GM23338 (cell line): ENCODE data around the gene PID1. TPM values are rescaled to one million over a fixed set of nuclear protein-coding genes. Genes with fewer than 3 reads are reported as not detected.

Experiments
- ATAC-seq: fragments of 200-7000 bp; cut with Tn5 transposase; 3 replicates; pipeline ENCODE4 v1.9.1; 2020
- DNase-seq: peaks from one replicate; pipeline ENCODE4 v3.0.0-alpha.2; 2015; ENCODE audit warnings: low spot score
- H2AFZ ChIP-seq: fragments of 200-600 bp; sonication (generic); 2 replicates; pipeline ENCODE4 v1.8.0; 2016; ENCODE audit warnings: antibody characterized with exemption, mild to moderate bottlenecking, moderate library complexity
- H3F3A ChIP-seq: fragments of 200-600 bp; sonication (generic); replicated peaks from 2 replicates; pipeline ENCODE4 v1.8.0; 2017; ENCODE audit warnings: antibody characterized with exemption, mixed run types, low read depth
- H3K27ac ChIP-seq: fragments of 200-600 bp; sonication (generic); 2 replicates; pipeline ENCODE4 v1.6.1; 2016; ENCODE audit warnings: low read depth
- H3K27me3 ChIP-seq: fragments of 200-600 bp; sonication (generic); 2 replicates; pipeline ENCODE4 v1.8.0; 2016; ENCODE audit warnings: mild to moderate bottlenecking, mixed run types, moderate library complexity; ENCODE audit not compliant: insufficient read depth
- H3K36me3 ChIP-seq: fragments of 200-600 bp; sonication (generic); 2 replicates; pipeline ENCODE4 v1.8.0; 2016; ENCODE audit warnings: mild to moderate bottlenecking; ENCODE audit not compliant: insufficient read depth
- H3K4me1 ChIP-seq: fragments of 200-600 bp; sonication (generic); 2 replicates; pipeline ENCODE4 v1.8.0; 2016; ENCODE audit warnings: mild to moderate bottlenecking, moderate library complexity; ENCODE audit not compliant: insufficient read depth
- H3K4me2 ChIP-seq: fragments of 200-600 bp; sonication (generic); 2 replicates; pipeline ENCODE4 v1.7.1; 2017; ENCODE audit warnings: mixed run types
- H3K4me3 ChIP-seq: fragments of 200-600 bp; sonication (generic); 2 replicates; pipeline ENCODE4 v1.6.1; 2016; ENCODE audit warnings: mixed run types
- H3K79me2 ChIP-seq: fragments of 200-600 bp; sonication (generic); replicated peaks from 2 replicates; pipeline ENCODE4 v1.8.0; 2017; ENCODE audit warnings: mild to moderate bottlenecking; ENCODE audit not compliant: insufficient read depth
- H3K9me2 ChIP-seq: fragments of 200-600 bp; sonication (generic); 2 replicates; pipeline ENCODE4 v1.8.0; 2017; ENCODE audit not compliant: insufficient read depth
- H4K20me1 ChIP-seq: fragments of 200-600 bp; sonication (generic); replicated peaks from 2 replicates; pipeline ENCODE4 v1.8.0; 2017; ENCODE audit warnings: mild to moderate bottlenecking; ENCODE audit not compliant: insufficient read depth
- H3K27ac Mint-ChIP-seq: 2 replicates; pipeline ENCODE4 v1.8.0; 2020; ENCODE audit warnings: inconsistent platforms, mild to moderate bottlenecking, moderate library complexity, mixed read lengths
- H3K27me3 Mint-ChIP-seq: 3 replicates; pipeline ENCODE4 v1.8.0; 2022; ENCODE audit warnings: low read depth, mild to moderate bottlenecking, moderate library complexity, mixed read lengths, inconsistent platforms; ENCODE audit not compliant: insufficient read depth, poor library complexity
- H3K36me3 Mint-ChIP-seq: 3 replicates; pipeline ENCODE4 v1.8.0; 2021; ENCODE audit warnings: low read depth, mild to moderate bottlenecking, inconsistent platforms, moderate library complexity, mixed read lengths
- H3K4me1 Mint-ChIP-seq: 3 replicates; pipeline ENCODE4 v1.8.0; 2020; ENCODE audit warnings: mild to moderate bottlenecking, inconsistent platforms, mixed read lengths
- H3K4me3 Mint-ChIP-seq: 3 replicates; pipeline ENCODE4 v1.8.0; 2021; ENCODE audit warnings: moderate library complexity, mild to moderate bottlenecking, inconsistent platforms, mixed read lengths
- H3K9me3 Mint-ChIP-seq: 3 replicates; pipeline ENCODE4 v1.8.0; 2020; ENCODE audit warnings: moderate library complexity, mild to moderate bottlenecking, inconsistent platforms, mixed read lengths
- CREB1 ChIP-seq: fragments of 250-450 bp; sonication (Bioruptor Pico); IDR thresholded peaks from 2 replicates; pipeline ENCODE4 v1.5.0; 2020; ENCODE audit warnings: low read depth, mild to moderate bottlenecking, moderate library complexity
- EZH2 ChIP-seq: fragments of 200-600 bp; sonication (generic); IDR thresholded peaks from one replicate; pipeline ENCODE4 v1.8.0; 2017; ENCODE audit warnings: antibody characterized with exemption, mild to moderate bottlenecking, low read depth; ENCODE audit not compliant: unreplicated experiment
- EZH2phosphoT487 ChIP-seq: fragments of 200-600 bp; sonication (generic); IDR thresholded peaks from one replicate; pipeline ENCODE4 v1.8.1; 2018; ENCODE audit warnings: antibody characterized with exemption; ENCODE audit not compliant: unreplicated experiment
- JUNB ChIP-seq: IDR thresholded peaks from one replicate; pipeline ENCODE4 v1.6.1; 2016; ENCODE audit warnings: antibody characterized with exemption; ENCODE audit not compliant: unreplicated experiment
- POLR2AphosphoS5 ChIP-seq: IDR thresholded peaks from 2 replicates; pipeline ENCODE4 v1.6.1; 2016; ENCODE audit warnings: antibody characterized with exemption, low read depth
- STAT1 ChIP-seq: IDR thresholded peaks from one replicate; pipeline ENCODE4 v1.6.1; 2016; ENCODE audit warnings: antibody characterized with exemption; ENCODE audit not compliant: unreplicated experiment
- ZNF331 ChIP-seq: fragments of 250-450 bp; sonication (Bioruptor Pico); IDR thresholded peaks from 2 replicates; pipeline ENCODE4 v1.5.0; 2020; ENCODE audit warnings: low read depth, mild to moderate bottlenecking, moderate library complexity
- polyA plus RNA-seq: library from polyadenylated mRNA; unstranded; fragments of >200 nt; fragmentation: Nextera tagmentation; extraction: Ambion mirVana; gene quantifications from 2 replicates; pipeline ENCODE4 v1.2.1, GENCODE V29; 2016
- total RNA-seq: library from RNA; depleted of rRNA; stranded (reverse); fragments of >200 nt; shearing (Covaris generic); gene quantifications from 2 replicates; pipeline ENCODE4 v1.2.3, GENCODE V29; 2014
- TF ChIP-seq, protein P1 (sequence below), 2 experiments: fragments of 200-600 bp in 1 of 2; sonication (generic) in 1 of 2; conservative IDR thresholded peaks; 2 replicates each; pipeline versions ENCODE4 v1.5.1 to v1.6.1; 2016 to 2017; ENCODE audit warnings: antibody characterized with exemption in 2 of 2, low read depth in 2 of 2, mild to moderate bottlenecking in 2 of 2, moderate library complexity in 1 of 2
- TF ChIP-seq, protein P2 (sequence below): IDR thresholded peaks from one replicate; pipeline ENCODE4 v1.6.1; 2018; ENCODE audit warnings: antibody characterized with exemption; ENCODE audit not compliant: unreplicated experiment
- TF ChIP-seq, protein P3 (sequence below): IDR thresholded peaks from 2 replicates; pipeline ENCODE4 v1.6.1; 2016; ENCODE audit warnings: antibody characterized with exemption

Gene PID1
- total and polyA plus RNA-seq, 2 experiments from 2014 or later, result 1.7 to 2.4 TPM

- ATAC-seq, result peak; percentile 73
- Histone ChIP-seq H2AFZ (no peak overlapping the region), H3F3A (no peaks in the 10 kb centered on the region), H3K79me2 (no peaks in the 10 kb centered on the region), H3K4me2 (no peak overlapping the region), H3K4me3 (no peak overlapping the region), H3K27ac (no peak overlapping the region), H4K20me1 (no peaks in the 10 kb centered on the region), H3K4me1 (no peaks in the 10 kb centered on the region), H3K9me2 (no peaks in the 10 kb centered on the region), H3K27me3 (no peaks in the 10 kb centered on the region), H3K36me3 (no peaks in the 10 kb centered on the region)
- Mint-ChIP-seq H3K4me3 (no peak overlapping the region), H3K9me3 (no peaks in the 10 kb centered on the region; the same call in 2 of the 3 replicates), H3K27me3 (no peaks in the 10 kb centered on the region), H3K36me3 (no peaks in the 10 kb centered on the region; the same call in 2 of the 3 replicates), H3K4me1 (no peaks in the 10 kb centered on the region), H3K27ac (no peak overlapping the region)
- peak; percentile 64 for DNase-seq
- TF ChIP-seq EZH2phosphoT487, result no peak
- TF ChIP-seq, protein P1, sequence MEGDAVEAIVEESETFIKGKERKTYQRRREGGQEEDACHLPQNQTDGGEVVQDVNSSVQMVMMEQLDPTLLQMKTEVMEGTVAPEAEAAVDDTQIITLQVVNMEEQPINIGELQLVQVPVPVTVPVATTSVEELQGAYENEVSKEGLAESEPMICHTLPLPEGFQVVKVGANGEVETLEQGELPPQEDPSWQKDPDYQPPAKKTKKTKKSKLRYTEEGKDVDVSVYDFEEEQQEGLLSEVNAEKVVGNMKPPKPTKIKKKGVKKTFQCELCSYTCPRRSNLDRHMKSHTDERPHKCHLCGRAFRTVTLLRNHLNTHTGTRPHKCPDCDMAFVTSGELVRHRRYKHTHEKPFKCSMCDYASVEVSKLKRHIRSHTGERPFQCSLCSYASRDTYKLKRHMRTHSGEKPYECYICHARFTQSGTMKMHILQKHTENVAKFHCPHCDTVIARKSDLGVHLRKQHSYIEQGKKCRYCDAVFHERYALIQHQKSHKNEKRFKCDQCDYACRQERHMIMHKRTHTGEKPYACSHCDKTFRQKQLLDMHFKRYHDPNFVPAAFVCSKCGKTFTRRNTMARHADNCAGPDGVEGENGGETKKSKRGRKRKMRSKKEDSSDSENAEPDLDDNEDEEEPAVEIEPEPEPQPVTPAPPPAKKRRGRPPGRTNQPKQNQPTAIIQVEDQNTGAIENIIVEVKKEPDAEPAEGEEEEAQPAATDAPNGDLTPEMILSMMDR (conservative IDR thresholded peaks at IDR 0.05; ENCODE audit: low read depth in 2 of 2), result peak; percentile 61 to 77
Observed at GRCh38 chr2:229133155-229133772, 137.8 kb downstream of the PID1 start.

DNA sequence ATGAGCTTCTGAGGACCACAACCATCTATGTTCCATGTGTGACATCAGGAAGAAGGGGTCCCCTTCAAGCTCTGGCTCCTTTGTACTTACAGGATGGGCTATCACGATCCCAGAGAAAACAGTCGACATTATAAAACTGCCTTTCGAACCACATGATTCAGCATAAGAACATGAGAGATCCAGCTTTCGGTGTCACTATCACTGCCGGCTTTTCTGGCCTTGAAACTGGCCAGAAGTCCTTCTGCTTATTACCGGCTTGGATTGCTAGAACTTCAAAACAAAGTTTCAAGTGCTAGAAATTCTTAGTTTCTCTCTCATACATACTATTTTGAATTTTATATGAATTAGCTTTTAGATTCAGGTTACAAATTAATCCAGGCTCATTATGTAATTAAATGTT lies 138.9 kb downstream of the PID1 start:
- H3K27ac Mint-ChIP-seq, result no peak overlapping the region
- Histone ChIP-seq H3K4me1 (no peaks in the 10 kb centered on the region), H3K36me3 (no peaks in the 10 kb centered on the region), H2AFZ (no peak overlapping the region), H3K27me3 (no peaks in the 10 kb centered on the region), H3K9me2 (no peaks in the 10 kb centered on the region), H4K20me1 (no peaks in the 10 kb centered on the region), H3K4me2 (no peak overlapping the region), H3K4me3 (no peak overlapping the region), H3F3A (no peaks in the 10 kb centered on the region), H3K79me2 (no peaks in the 10 kb centered on the region), H3K27ac (no peak overlapping the region)
- H3K9me3 Mint-ChIP-seq, result no peaks in the 10 kb centered on the region; the same call in 2 of the 3 replicates
- H3K27me3 Mint-ChIP-seq, result no peaks in the 10 kb centered on the region
- no peak overlapping the region for H3K4me3 Mint-ChIP-seq
- DNase-seq, result no peak
- ATAC-seq, result no peak
- no peaks in the 10 kb centered on the region for H3K4me1 Mint-ChIP-seq
- H3K36me3 Mint-ChIP-seq, result no peaks in the 10 kb centered on the region; the same call in 2 of the 3 replicates
- TF ChIP-seq STAT1, result no peak
- TF ChIP-seq JUNB, result no peak
- TF ChIP-seq, protein P2, sequence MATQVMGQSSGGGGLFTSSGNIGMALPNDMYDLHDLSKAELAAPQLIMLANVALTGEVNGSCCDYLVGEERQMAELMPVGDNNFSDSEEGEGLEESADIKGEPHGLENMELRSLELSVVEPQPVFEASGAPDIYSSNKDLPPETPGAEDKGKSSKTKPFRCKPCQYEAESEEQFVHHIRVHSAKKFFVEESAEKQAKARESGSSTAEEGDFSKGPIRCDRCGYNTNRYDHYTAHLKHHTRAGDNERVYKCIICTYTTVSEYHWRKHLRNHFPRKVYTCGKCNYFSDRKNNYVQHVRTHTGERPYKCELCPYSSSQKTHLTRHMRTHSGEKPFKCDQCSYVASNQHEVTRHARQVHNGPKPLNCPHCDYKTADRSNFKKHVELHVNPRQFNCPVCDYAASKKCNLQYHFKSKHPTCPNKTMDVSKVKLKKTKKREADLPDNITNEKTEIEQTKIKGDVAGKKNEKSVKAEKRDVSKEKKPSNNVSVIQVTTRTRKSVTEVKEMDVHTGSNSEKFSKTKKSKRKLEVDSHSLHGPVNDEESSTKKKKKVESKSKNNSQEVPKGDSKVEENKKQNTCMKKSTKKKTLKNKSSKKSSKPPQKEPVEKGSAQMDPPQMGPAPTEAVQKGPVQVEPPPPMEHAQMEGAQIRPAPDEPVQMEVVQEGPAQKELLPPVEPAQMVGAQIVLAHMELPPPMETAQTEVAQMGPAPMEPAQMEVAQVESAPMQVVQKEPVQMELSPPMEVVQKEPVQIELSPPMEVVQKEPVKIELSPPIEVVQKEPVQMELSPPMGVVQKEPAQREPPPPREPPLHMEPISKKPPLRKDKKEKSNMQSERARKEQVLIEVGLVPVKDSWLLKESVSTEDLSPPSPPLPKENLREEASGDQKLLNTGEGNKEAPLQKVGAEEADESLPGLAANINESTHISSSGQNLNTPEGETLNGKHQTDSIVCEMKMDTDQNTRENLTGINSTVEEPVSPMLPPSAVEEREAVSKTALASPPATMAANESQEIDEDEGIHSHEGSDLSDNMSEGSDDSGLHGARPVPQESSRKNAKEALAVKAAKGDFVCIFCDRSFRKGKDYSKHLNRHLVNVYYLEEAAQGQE, result no peak
- TF ChIP-seq POLR2AphosphoS5, result no peak
- no peak for TF ChIP-seq CREB1 (CRISPR knock-in tag)
- TF ChIP-seq EZH2, result no peak
- TF ChIP-seq ZNF331 (CRISPR knock-in tag), result no peak
- TF ChIP-seq EZH2phosphoT487, result no peak
- TF ChIP-seq, protein P3, sequence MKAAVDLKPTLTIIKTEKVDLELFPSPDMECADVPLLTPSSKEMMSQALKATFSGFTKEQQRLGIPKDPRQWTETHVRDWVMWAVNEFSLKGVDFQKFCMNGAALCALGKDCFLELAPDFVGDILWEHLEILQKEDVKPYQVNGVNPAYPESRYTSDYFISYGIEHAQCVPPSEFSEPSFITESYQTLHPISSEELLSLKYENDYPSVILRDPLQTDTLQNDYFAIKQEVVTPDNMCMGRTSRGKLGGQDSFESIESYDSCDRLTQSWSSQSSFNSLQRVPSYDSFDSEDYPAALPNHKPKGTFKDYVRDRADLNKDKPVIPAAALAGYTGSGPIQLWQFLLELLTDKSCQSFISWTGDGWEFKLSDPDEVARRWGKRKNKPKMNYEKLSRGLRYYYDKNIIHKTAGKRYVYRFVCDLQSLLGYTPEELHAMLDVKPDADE, result no peak
